Tibial nerve (tissue), 4 donors: ENCODE data around the gene PSG1.
"Not testable (repeated sequence)": the region's sequence is repeated elsewhere in the genome, so short reads cannot be mapped to it uniquely, and the experiment has no call there.

Experiments
- CTCF ChIP-seq, 5 experiments: fragments of 200-600 bp in 3 of 5; fragments of 450-650 bp in 2 of 5; sonication (generic) in 3 of 5; IDR thresholded peaks; one replicate each; pipeline ENCODE4 v1.5.1; 2016 to 2019; ENCODE audit warnings: antibody characterized with exemption in 5 of 5, mild to moderate bottlenecking in 3 of 5, moderate library complexity in 2 of 5
- EP300 ChIP-seq, 2 donors: sonication (generic); formaldehyde crosslinking; IDR thresholded peaks; one replicate each; pipeline ENCODE4 v1.6.1; 2017; ENCODE audit warnings: antibody characterized with exemption in 2 of 2, mild to moderate bottlenecking in 1 of 2
- POLR2A ChIP-seq, 2 donors: fragments of 450-650 bp; IDR thresholded peaks; one replicate each; pipeline ENCODE4 v1.6.1; 2017; ENCODE audit warnings: antibody characterized with exemption in 2 of 2, mild to moderate bottlenecking in 2 of 2, moderate library complexity in 2 of 2

GRCh38 chr19:42880621-42881020 is 1.1 kb upstream of the PSG1 start:
- not testable (repeated sequence) for TF ChIP-seq EP300, POLR2A, CTCF (IDR thresholded peaks at IDR 0.05)
